HepG2 (cell line): ENCODE data around the gene TAF6. TPM values are rescaled to one million over a fixed set of nuclear protein-coding genes. Genes with fewer than 3 reads are reported as not detected.
A peak's percentile ranks its signal among the peaks of the same experiment; 100 is the strongest.

Source experiments
- AGO2 ChIP-seq: fragments of 200-400 bp; formaldehyde crosslinking; optimal IDR thresholded peaks from 2 replicates; pipeline ENCODE3; 2017; ENCODE audit warnings: mild to moderate bottlenecking, low read depth, low read length, moderate library complexity
- ASH2L ChIP-seq: fragments of 300-600, 200-600 bp; sonication (generic); IDR thresholded peaks from 2 replicates; pipeline ENCODE4 v1.7.0; 2017; ENCODE audit warnings: low read depth, mild to moderate bottlenecking, moderate library complexity, mixed read lengths, low read length; ENCODE audit not compliant: insufficient read length
- ATF1 ChIP-seq: IDR thresholded peaks from 2 replicates; pipeline ENCODE4 v1.6.1; 2016; ENCODE audit warnings: mild to moderate bottlenecking, control low read depth
- BHLHE40 ChIP-seq: IDR thresholded peaks from 2 replicates; pipeline ENCODE4 v1.6.1; 2011; ENCODE audit warnings: low read length, improper control_type of control experiment
- FOXA1 ChIP-seq, 2 experiments: fragments of 450-650 bp in 1 of 2; sonication (generic) in 1 of 2; formaldehyde crosslinking in 1 of 2; IDR thresholded peaks; 2 replicates each; pipeline versions ENCODE4 v1.4.0 to v1.6.1; 2016 to 2020; ENCODE audit warnings: missing genetic modification reagents in 1 of 2
- KDM2A ChIP-seq: sonication (generic); formaldehyde crosslinking; IDR thresholded peaks from 2 replicates; pipeline ENCODE4 v1.4.0; 2020; ENCODE audit warnings: low read depth, missing genetic modification reagents, borderline replicate concordance
- KLF16 ChIP-seq, 2 experiments: sonication (generic) in 1 of 2; formaldehyde crosslinking in 1 of 2; IDR thresholded peaks; 2 replicates each; pipeline versions ENCODE4 v1.6.1 to v1.8.0; 2016 to 2023; ENCODE audit warnings: missing genetic modification reagents in 2 of 2, missing compliant biosample characterization in 1 of 2
- MED1 ChIP-seq: sonication (generic); formaldehyde crosslinking; IDR thresholded peaks from 2 replicates; pipeline ENCODE4 v1.4.0; 2020; ENCODE audit warnings: missing genetic modification reagents
- MED8 ChIP-seq: sonication (generic); formaldehyde crosslinking; IDR thresholded peaks from 2 replicates; pipeline ENCODE4 v1.8.1; 2023; ENCODE audit warnings: mild to moderate bottlenecking, missing genetic modification reagents; ENCODE audit not compliant: insufficient replicate concordance
- NCOA5 ChIP-seq: sonication (generic); formaldehyde crosslinking; IDR thresholded peaks from 2 replicates; pipeline ENCODE4 v1.4.0; 2020; ENCODE audit warnings: missing genetic modification reagents
- NR2C2 ChIP-seq: sonication (generic); formaldehyde crosslinking; IDR thresholded peaks from 2 replicates; pipeline ENCODE4 v1.4.0; 2020; ENCODE audit warnings: missing genetic modification reagents, mild to moderate bottlenecking, moderate library complexity, borderline replicate concordance
- PHF21A ChIP-seq: sonication (generic); formaldehyde crosslinking; IDR thresholded peaks from 2 replicates; pipeline ENCODE4 v1.5.0; 2020; ENCODE audit warnings: mild to moderate bottlenecking, missing genetic modification reagents
- PITX1 ChIP-seq: sonication (generic); formaldehyde crosslinking; IDR thresholded peaks from 2 replicates; pipeline ENCODE4 v1.5.1; 2020; ENCODE audit warnings: mild to moderate bottlenecking, missing genetic modification reagents
- SNAPC2 ChIP-seq: sonication (generic); formaldehyde crosslinking; IDR thresholded peaks from 2 replicates; pipeline ENCODE4 v1.8.1; 2022; ENCODE audit warnings: mild to moderate bottlenecking, missing genetic modification reagents
- SOX5 ChIP-seq: IDR thresholded peaks from 2 replicates; pipeline ENCODE4 v1.6.1; 2016; ENCODE audit warnings: borderline replicate concordance
- TAF1 ChIP-seq: sonication (generic); formaldehyde crosslinking; IDR thresholded peaks from 2 replicates; pipeline ENCODE4 v1.4.0; 2020; ENCODE audit warnings: missing genetic modification reagents
- TBL1XR1 ChIP-seq: fragments of 150-350 bp; IDR thresholded peaks from 2 replicates; pipeline ENCODE4 v1.6.1; 2014; ENCODE audit warnings: borderline replicate concordance, low read length; ENCODE audit not compliant: partially characterized antibody
- YY1 ChIP-seq: IDR thresholded peaks from 2 replicates; pipeline ENCODE4 v1.6.1; 2011; ENCODE audit warnings: low read length, low read depth, moderate library complexity, mild to moderate bottlenecking; ENCODE audit not compliant: insufficient read depth, insufficient replicate concordance
- ZC3H13 ChIP-seq: sonication (generic); formaldehyde crosslinking; IDR thresholded peaks from 2 replicates; pipeline ENCODE4 v1.8.1; 2023; ENCODE audit warnings: mild to moderate bottlenecking, missing genetic modification reagents, moderate library complexity
- ZKSCAN5 ChIP-seq: sonication (generic); formaldehyde crosslinking; IDR thresholded peaks from 2 replicates; pipeline ENCODE4 v1.5.1; 2020; ENCODE audit warnings: mild to moderate bottlenecking, missing genetic modification reagents
- ZMYM4 ChIP-seq: sonication (generic); formaldehyde crosslinking; IDR thresholded peaks from 2 replicates; pipeline ENCODE4 v1.8.1; 2023; ENCODE audit warnings: mild to moderate bottlenecking, missing genetic modification reagents
- ZNF331 ChIP-seq: sonication (generic); formaldehyde crosslinking; IDR thresholded peaks from 2 replicates; pipeline ENCODE4 v1.4.0; 2020; ENCODE audit warnings: missing genetic modification reagents
- ZNF333 ChIP-seq: sonication (generic); formaldehyde crosslinking; IDR thresholded peaks from 2 replicates; pipeline ENCODE4 v1.4.0; 2020; ENCODE audit warnings: mild to moderate bottlenecking, missing genetic modification reagents, borderline replicate concordance
- ZNF430 ChIP-seq: sonication (generic); formaldehyde crosslinking; IDR thresholded peaks from 2 replicates; pipeline ENCODE4 v1.9.0; 2021; ENCODE audit warnings: mild to moderate bottlenecking, missing genetic modification reagents
- ZNF598 ChIP-seq: sonication (generic); formaldehyde crosslinking; IDR thresholded peaks from 2 replicates; pipeline ENCODE4 v1.5.1; 2020; ENCODE audit warnings: mild to moderate bottlenecking, missing genetic modification reagents, borderline replicate concordance
- ZNF792 ChIP-seq: IDR thresholded peaks from 2 replicates; pipeline ENCODE4 v1.6.1; 2016
- polyA plus RNA-seq, 8 experiments: library from polyadenylated mRNA; depleted of rRNA in 3 of 8; stranded (reverse) in 7 of 8; unstranded in 1 of 8; fragments of >200 nt; fragmentation: Illumina TruSeq in 4 of 8; extraction: Trizol in 4 of 8; gene quantifications; 2 replicates each; pipeline versions ENCODE4 v1.2.1 to v1.2.3, GENCODE V29; 2011 to 2016; ENCODE audit warnings: low read depth in 4 of 8, missing spikeins in 1 of 8, mixed read lengths in 1 of 8; ENCODE audit not compliant: insufficient read depth in 1 of 8
- total RNA-seq, 5 experiments: library from RNA; depleted of rRNA; stranded (reverse); fragments of >200 nt; fragmentation: Illumina TruSeq; extraction: Trizol; gene quantifications; 2 replicates each; pipeline ENCODE4 v1.2.3, GENCODE V29; 2016; ENCODE audit warnings: low read depth in 1 of 5
- TF ChIP-seq, protein P1 (sequence below): sonication (generic); formaldehyde crosslinking; IDR thresholded peaks from 2 replicates; pipeline ENCODE4 v1.8.1; 2023; ENCODE audit warnings: mild to moderate bottlenecking, missing genetic modification reagents
- TF ChIP-seq, protein P2 (sequence below): IDR thresholded peaks from 2 replicates; pipeline ENCODE4 v1.6.1; 2016
- TF ChIP-seq, protein P3 (sequence below): sonication (generic); formaldehyde crosslinking; IDR thresholded peaks from 2 replicates; pipeline ENCODE4 v1.8.1; 2022; ENCODE audit warnings: low read depth, mild to moderate bottlenecking, missing genetic modification reagents

The TAF6 gene
- total and polyA plus RNA-seq, 2 of the 13 experiments (the other 11 are each of a cell fraction or from before 2014, with no cell fraction given) = 12.9 to 18.8 TPM

DNA sequence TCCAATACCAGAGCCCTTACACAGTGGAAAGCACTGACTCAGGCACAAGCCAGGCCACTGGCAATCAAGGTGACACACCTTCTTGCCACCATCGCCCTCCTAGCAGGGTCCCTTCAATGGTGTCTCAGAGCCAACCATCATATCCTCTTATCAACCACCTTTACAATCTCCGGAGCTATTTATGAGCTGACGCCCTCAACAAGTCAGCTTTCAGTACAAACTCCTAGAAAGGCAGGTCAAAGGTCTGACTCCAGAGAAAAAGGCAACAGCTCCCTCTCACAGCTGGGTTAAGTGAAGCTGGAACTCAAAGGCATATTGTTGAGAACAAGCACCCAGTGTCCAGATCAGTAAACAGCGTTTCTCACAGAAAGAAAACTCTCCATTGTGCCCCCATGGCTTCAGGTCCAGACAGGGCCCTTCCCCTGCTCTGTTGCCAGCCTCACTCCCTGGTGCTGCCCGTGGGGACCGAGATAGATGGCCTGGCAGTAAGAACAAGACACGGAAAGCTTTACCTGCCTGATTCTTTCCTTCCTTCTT lies 40.1 kb downstream of the TAF6 start (continued):
- TF ChIP-seq KLF16 (CRISPR knock-in tag; IDR thresholded peaks at IDR 0.05) = no peak
- TF ChIP-seq, protein P1, sequence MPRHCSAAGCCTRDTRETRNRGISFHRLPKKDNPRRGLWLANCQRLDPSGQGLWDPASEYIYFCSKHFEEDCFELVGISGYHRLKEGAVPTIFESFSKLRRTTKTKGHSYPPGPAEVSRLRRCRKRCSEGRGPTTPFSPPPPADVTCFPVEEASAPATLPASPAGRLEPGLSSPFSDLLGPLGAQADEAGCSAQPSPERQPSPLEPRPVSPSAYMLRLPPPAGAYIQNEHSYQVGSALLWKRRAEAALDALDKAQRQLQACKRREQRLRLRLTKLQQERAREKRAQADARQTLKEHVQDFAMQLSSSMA (CRISPR knock-in tag) = no peak
- TF ChIP-seq ZNF430 (CRISPR knock-in tag) = 0 out of 2 replicates have a peak, but pooled peaks have one; percentile 51
- TF ChIP-seq ZMYM4 (CRISPR knock-in tag) = peak; percentile 38; the same call in 1 of the 2 replicates
- peak; percentile 77 for TF ChIP-seq PHF21A (CRISPR knock-in tag)
- TF ChIP-seq TBL1XR1 = peak; percentile 50
- no peak for TF ChIP-seq MED8 (CRISPR knock-in tag)
- peak; percentile 41; the same call in 1 of the 2 replicates for TF ChIP-seq TAF1
- TF ChIP-seq BHLHE40 = no peak
- 0 out of 2 replicates have a peak, but pooled peaks have one; percentile 51 for TF ChIP-seq ZC3H13
- 0 out of 2 replicates have a peak, but pooled peaks have one; percentile 25 for TF ChIP-seq PITX1 (CRISPR knock-in tag)
- TF ChIP-seq ZNF333 (CRISPR knock-in tag) = no peak
- TF ChIP-seq ZKSCAN5 (CRISPR knock-in tag) = no peak
- TF ChIP-seq, protein P2, sequence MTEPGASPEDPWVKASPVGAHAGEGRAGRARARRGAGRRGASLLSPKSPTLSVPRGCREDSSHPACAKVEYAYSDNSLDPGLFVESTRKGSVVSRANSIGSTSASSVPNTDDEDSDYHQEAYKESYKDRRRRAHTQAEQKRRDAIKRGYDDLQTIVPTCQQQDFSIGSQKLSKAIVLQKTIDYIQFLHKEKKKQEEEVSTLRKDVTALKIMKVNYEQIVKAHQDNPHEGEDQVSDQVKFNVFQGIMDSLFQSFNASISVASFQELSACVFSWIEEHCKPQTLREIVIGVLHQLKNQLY = 0 out of 2 replicates have a peak, but pooled peaks have one; percentile 43
- TF ChIP-seq ZNF331 (CRISPR knock-in tag) = peak; percentile 58; the same call in 1 of the 2 replicates
- TF ChIP-seq FOXA1 (IDR thresholded peaks at IDR 0.05) = no peak
- TF ChIP-seq FOXA1 (CRISPR knock-in tag; IDR thresholded peaks at IDR 0.05) = peak; percentile 80
- TF ChIP-seq ZNF598 (CRISPR knock-in tag) = peak; percentile 46; the same call in 1 of the 2 replicates
- no peak for TF ChIP-seq SNAPC2 (CRISPR knock-in tag)
- no peak for TF ChIP-seq AGO2
- peak; percentile 83 for TF ChIP-seq SOX5 (CRISPR knock-in tag)
- peak; percentile 64 for TF ChIP-seq ASH2L
- no peak for TF ChIP-seq NCOA5 (CRISPR knock-in tag)
- TF ChIP-seq ZNF792 (CRISPR knock-in tag) = 0 out of 2 replicates have a peak, but pooled peaks have one; percentile 49
- TF ChIP-seq KDM2A = peak; percentile 15; the same call in 1 of the 2 replicates
- peak; percentile 63 for TF ChIP-seq MED1 (CRISPR knock-in tag)
- TF ChIP-seq ATF1 (CRISPR knock-in tag) = 0 out of 2 replicates have a peak, but pooled peaks have one; percentile 24
- TF ChIP-seq, protein P3, sequence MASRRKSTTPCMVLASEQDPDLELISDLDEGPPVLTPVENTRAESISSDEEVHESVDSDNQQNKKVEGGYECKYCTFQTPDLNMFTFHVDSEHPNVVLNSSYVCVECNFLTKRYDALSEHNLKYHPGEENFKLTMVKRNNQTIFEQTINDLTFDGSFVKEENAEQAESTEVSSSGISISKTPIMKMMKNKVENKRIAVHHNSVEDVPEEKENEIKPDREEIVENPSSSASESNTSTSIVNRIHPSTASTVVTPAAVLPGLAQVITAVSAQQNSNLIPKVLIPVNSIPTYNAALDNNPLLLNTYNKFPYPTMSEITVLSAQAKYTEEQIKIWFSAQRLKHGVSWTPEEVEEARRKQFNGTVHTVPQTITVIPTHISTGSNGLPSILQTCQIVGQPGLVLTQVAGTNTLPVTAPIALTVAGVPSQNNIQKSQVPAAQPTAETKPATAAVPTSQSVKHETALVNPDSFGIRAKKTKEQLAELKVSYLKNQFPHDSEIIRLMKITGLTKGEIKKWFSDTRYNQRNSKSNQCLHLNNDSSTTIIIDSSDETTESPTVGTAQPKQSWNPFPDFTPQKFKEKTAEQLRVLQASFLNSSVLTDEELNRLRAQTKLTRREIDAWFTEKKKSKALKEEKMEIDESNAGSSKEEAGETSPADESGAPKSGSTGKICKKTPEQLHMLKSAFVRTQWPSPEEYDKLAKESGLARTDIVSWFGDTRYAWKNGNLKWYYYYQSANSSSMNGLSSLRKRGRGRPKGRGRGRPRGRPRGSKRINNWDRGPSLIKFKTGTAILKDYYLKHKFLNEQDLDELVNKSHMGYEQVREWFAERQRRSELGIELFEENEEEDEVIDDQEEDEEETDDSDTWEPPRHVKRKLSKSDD (CRISPR knock-in tag) = no peak
- peak; percentile 20 for TF ChIP-seq YY1
- TF ChIP-seq NR2C2 (CRISPR knock-in tag) = peak; percentile 86
